ENCODE measurements around the gene CHRM2.

CHRM2 gene

DNA sequence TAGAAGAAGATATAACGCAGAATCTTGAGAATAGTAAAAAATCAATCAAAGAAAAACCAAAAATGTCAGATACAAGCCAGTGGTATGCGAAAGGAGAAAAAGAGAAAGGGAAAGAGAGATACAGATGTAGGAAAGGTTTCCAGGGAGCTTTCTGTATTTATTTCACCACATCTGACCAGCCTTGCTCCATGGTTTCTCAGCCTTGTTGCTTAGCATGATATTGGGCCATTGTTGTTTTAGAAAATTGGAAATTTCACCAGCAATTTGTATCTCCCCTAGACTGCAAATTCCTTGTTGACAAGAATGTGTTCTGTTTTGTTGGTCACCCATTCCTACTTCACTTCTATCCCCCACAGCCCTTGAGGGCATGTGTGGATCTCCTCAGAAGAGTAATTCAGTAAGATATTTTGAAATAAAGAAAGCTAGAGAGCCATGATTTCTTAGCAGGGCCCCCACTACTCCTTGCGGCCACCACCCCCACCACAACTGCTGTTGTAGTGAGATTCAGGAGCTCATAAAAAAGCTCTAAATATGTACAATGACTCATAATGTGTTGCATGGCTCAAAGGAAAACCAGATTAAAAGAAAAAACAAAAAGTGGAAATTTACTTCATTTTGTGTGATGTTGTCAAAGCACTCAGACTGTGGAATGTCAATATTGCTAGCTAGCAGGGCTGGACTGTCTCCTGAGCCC, 138.7 kb downstream of the CHRM2 start:
- H3K4me3 ChIP-seq (replicated peaks; ENCODE audit: low read depth, low read length), result no peak overlapping the region
- peak; percentile 10 for DNase-seq (ENCODE audit: low read depth)
- TF ChIP-seq, protein P1, sequence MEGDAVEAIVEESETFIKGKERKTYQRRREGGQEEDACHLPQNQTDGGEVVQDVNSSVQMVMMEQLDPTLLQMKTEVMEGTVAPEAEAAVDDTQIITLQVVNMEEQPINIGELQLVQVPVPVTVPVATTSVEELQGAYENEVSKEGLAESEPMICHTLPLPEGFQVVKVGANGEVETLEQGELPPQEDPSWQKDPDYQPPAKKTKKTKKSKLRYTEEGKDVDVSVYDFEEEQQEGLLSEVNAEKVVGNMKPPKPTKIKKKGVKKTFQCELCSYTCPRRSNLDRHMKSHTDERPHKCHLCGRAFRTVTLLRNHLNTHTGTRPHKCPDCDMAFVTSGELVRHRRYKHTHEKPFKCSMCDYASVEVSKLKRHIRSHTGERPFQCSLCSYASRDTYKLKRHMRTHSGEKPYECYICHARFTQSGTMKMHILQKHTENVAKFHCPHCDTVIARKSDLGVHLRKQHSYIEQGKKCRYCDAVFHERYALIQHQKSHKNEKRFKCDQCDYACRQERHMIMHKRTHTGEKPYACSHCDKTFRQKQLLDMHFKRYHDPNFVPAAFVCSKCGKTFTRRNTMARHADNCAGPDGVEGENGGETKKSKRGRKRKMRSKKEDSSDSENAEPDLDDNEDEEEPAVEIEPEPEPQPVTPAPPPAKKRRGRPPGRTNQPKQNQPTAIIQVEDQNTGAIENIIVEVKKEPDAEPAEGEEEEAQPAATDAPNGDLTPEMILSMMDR (IDR thresholded peaks at IDR 0.05; ENCODE audit: low read length, missing control alignments), result no peak

GRCh38 chr7:137009404-137009803, 141.0 kb downstream of the CHRM2 start:
- DNase-seq (ENCODE audit: low read depth), result no peak
- no peak overlapping the region for H3K4me3 ChIP-seq (replicated peaks; ENCODE audit: low read depth, low read length)
- TF ChIP-seq, protein P1 (IDR thresholded peaks at IDR 0.05; ENCODE audit: low read length, missing control alignments), result no peak

DNA sequence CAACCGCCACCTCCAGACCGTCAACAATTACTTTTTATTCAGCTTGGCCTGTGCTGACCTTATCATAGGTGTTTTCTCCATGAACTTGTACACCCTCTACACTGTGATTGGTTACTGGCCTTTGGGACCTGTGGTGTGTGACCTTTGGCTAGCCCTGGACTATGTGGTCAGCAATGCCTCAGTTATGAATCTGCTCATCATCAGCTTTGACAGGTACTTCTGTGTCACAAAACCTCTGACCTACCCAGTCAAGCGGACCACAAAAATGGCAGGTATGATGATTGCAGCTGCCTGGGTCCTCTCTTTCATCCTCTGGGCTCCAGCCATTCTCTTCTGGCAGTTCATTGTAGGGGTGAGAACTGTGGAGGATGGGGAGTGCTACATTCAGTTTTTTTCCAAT, 146.6 kb downstream of the CHRM2 start:
- TF ChIP-seq, protein P1 (IDR thresholded peaks at IDR 0.05; ENCODE audit: low read length, missing control alignments), result no peak
- no peak for DNase-seq (ENCODE audit: low read depth)
- no peak overlapping the region for H3K4me3 ChIP-seq (replicated peaks; ENCODE audit: low read depth, low read length)

DNA sequence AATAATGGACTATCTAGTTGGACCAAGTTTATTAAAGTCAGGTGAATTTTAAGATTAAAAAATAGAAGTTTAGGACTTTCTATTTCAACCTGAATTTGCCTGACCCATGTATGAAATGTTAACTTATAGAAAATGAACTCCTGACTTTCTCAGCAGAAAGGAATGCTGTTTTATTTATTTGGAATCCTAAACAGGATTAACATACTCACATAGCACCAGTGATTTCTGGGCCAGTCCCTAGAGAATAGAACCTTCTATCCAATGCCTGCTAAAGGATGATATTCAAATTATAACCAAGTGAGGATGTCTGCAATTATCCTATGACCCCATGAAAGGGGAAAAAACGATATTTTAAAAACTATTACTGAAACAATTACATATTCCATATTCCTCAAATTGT, 148.8 kb downstream of the CHRM2 start:
- TF ChIP-seq, protein P1 (IDR thresholded peaks at IDR 0.05; ENCODE audit: low read length, missing control alignments), result no peak
- no peak overlapping the region for H3K4me3 ChIP-seq (replicated peaks; ENCODE audit: low read depth, low read length)
- DNase-seq (ENCODE audit: low read depth), result no peak

DNA sequence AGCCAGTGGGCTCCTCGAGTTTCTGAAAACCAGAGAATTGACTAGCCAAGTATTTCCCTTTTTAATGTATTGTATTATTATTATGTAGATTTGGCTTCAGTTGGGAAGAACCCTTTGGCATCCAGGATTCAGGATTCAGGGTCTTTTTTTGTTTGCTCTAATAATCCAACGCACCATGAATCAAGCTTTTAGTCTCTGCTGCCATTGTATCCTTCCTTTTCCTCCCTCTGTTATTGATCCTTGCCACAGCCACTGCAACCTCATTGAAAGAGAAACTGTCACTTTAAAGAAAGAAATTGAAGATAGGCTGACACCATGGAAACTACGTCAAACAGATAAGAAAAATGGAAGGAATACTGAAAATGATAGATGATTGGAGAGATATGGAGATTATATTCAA, 150.0 kb downstream of the CHRM2 start:
- no peak for DNase-seq (ENCODE audit: low read depth)
- no peak overlapping the region for H3K4me3 ChIP-seq (replicated peaks; ENCODE audit: low read depth, low read length)
- TF ChIP-seq, protein P1 (IDR thresholded peaks at IDR 0.05; ENCODE audit: low read length, missing control alignments), result no peak

DNA sequence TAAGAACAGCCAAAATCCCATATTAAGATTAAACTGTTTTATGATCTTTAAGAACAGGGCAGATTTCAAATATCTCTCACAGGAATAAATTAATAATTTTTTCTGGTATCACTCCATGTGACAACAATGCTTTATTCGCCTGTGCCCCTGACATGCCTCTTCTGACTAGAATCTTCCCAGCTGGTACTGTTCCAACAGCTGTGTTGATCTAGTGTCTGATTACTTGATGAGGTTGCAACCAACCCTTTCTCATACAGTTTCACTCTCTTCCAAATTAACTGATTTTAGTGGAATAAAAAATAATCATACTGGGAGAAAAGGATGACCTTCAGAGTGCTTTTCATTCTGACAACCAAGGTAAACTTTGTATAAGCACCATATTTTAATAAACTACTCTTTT, 151.9 kb downstream of the CHRM2 start:
- no peak for DNase-seq (ENCODE audit: low read depth)
- TF ChIP-seq, protein P1 (IDR thresholded peaks at IDR 0.05; ENCODE audit: low read length, missing control alignments), result no peak
- H3K4me3 ChIP-seq (replicated peaks; ENCODE audit: low read depth, low read length), result no peak overlapping the region
